Thymus (tissue), 11 donors: ENCODE data around the gene PHOX2B. TPM values are rescaled to one million over a fixed set of nuclear protein-coding genes. Genes with fewer than 3 reads are reported as not detected.
"Not testable (repeated sequence)": the region's sequence is repeated elsewhere in the genome, so short reads cannot be mapped to it uniquely, and the experiment has no call there.

ENCODE experiments used
- DNase-seq, 9 donors: peaks; one replicate each; pipeline ENCODE4 v3.0.0-alpha.2; 2013; ENCODE audit warnings: low spot score in 9 of 9, low read depth in 6 of 9, missing footprints in 1 of 9
- H3K27ac ChIP-seq, 2 donors: one replicate each; pipeline ENCODE4 v1.5.1; 2013; ENCODE audit warnings: control low read depth in 1 of 2, low read depth in 1 of 2, low read length in 1 of 2, mild to moderate bottlenecking in 1 of 2, moderate library complexity in 1 of 2
- H3K27me3 ChIP-seq, 2 donors: one replicate each; pipeline ENCODE4 v1.5.1; 2013; ENCODE audit warnings: low read length in 1 of 2; ENCODE audit not compliant: control insufficient read depth in 2 of 2, insufficient read depth in 1 of 2
- H3K36me3 ChIP-seq, 2 donors: one replicate each; pipeline ENCODE4 v1.5.1; 2013; ENCODE audit warnings: low read length in 1 of 2, mild to moderate bottlenecking in 1 of 2, moderate library complexity in 1 of 2; ENCODE audit not compliant: control insufficient read depth in 2 of 2, insufficient read depth in 2 of 2
- H3K4me1 ChIP-seq, 2 donors: one replicate each; pipeline ENCODE4 v1.5.1; 2013; ENCODE audit warnings: low read length in 2 of 2; ENCODE audit not compliant: control insufficient read depth in 2 of 2, insufficient read depth in 2 of 2
- H3K4me3 ChIP-seq, 2 donors: one replicate each; pipeline ENCODE4 v1.5.1; 2013; ENCODE audit warnings: low read length in 2 of 2, control low read depth in 1 of 2, mild to moderate bottlenecking in 1 of 2
- H3K9me3 ChIP-seq, 2 donors: one replicate each; pipeline ENCODE4 v1.5.1; 2013; ENCODE audit warnings: low read length in 1 of 2, mild to moderate bottlenecking in 1 of 2; ENCODE audit not compliant: control insufficient read depth in 2 of 2, insufficient read depth in 1 of 2
- WGBS: extraction: QIAGEN DNeasy Blood & Tissue Kit; methylation state at CpG from one replicate; pipeline ENCODE4 v1.1.7; 2013; 5-methylcytosine and 5-hydroxymethylcytosine counted together
- polyA plus RNA-seq: library from polyadenylated mRNA; stranded (reverse); fragments of 200-250 nt; gene quantifications from one replicate; pipeline ENCODE4 v1.2.3, GENCODE V29; 2013
- total RNA-seq: library from RNA; stranded (reverse); fragments of 120-200 nt; gene quantifications from one replicate; pipeline ENCODE4 v1.2.4, GENCODE V29; 2013
- donor health status: healthy.

Gene PHOX2B
- total and polyA plus RNA-seq, 2 donors = 0.11 TPM; not detected in 1

DNA sequence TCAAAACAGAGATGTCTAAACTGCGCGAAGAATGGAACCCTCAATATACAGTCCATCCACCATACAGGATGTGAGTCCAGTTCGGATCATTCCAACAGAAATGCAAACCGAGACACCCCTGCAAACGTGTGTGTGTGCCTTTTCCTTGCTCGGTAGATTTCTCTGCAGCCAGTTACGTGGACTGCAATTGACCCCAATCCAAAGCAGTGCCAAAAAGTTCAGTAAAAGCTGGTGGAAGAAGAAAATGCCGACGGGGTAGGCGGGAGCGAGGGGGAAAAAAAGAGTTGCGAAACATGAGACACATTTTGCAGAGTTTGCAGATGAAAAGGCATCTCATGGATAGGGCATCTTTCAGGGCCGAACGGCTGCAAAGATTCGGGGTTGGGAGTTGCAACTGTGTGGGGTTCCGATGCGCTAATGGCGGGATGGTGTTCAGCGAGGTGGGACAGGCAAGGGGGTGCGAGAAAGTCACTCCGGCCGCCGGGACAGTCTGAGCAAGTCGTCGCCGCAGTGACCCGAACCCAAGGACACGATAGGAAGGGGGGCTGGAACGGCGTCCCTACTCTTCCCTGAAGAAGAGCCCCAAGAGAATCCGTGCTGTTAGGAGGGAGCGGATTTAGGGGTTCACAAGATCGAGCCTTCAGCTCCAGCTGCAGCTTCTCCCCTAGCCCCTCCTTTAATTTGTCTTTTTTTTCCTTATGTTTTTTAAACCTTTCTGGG lies 3.8 kb downstream of the PHOX2B start:
- no peak for DNase-seq
- Histone ChIP-seq H3K36me3 (no peaks in the 10 kb centered on the region), H3K9me3 (peaks cover 5% of the 10 kb centered on the region in 2 donors), H3K27ac (no peak overlapping the region), H3K4me3 (no peak overlapping the region), H3K27me3 (peaks cover 55 to 79% of the 10 kb centered on the region in 2 donors), H3K4me1 (no peaks in the 10 kb centered on the region)
- WGBS = 12% methylated on average over 33 of the region's 33 CpGs

DNA sequence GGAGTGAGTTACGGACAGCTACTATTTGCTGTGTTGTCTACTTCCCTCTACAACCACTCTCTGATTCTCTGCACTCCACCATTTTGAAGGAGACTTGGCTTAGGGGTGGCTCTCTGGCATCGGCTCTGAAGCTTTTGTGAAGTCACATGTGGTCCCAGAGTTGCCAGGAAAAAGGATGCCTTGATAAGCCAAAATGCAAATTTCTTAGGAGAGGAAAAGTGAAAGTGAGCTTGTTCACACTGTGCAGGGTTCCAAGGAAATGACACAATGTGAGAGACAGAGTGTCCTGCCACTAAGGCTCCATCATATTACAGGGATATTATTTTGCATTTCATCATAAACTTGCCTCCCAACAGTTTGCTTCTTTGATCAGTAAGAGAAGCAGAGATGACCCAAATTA lies 7.2 kb downstream of the PHOX2B start:
- Histone ChIP-seq H3K36me3 (no peaks in the 10 kb centered on the region), H3K27me3 (peaks cover 22 to 47% of the 10 kb centered on the region in 2 donors), H3K27ac (no peak overlapping the region), H3K4me3 (no peak overlapping the region), H3K4me1 (no peaks in the 10 kb centered on the region), H3K9me3 (peaks cover 5% of the 10 kb centered on the region in 2 donors)
- 73% methylated on average over 2 of the region's 2 CpGs for WGBS
- DNase-seq = no peak

DNA sequence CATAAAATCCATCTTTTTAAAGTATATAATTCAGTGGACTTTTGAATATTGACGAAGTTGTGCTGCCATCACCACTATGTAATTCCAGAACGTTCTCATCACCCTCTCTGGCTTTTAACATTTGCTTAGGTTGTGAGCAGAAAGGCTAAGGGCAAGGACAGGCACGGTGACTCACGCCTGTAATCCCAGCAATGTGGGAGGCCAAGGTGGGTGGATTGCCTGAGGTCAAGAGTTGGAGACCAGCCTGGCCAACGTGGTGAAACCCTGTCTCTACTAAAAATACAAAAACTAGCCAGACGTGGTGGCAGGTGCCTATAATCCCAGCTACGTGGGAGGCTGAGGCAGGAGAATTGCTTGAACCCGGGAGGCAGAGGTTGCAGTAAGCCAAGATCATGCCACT lies 11.0 kb downstream of the PHOX2B start:
- peaks cover 0 to 14% of the 10 kb centered on the region in 2 donors for H3K27me3 ChIP-seq
- not testable (repeated sequence) for H3K4me1 ChIP-seq, DNase-seq, H3K9me3 ChIP-seq, H3K36me3 ChIP-seq, H3K4me3 ChIP-seq, H3K27ac ChIP-seq
- 87% methylated on average over 8 of the region's 8 CpGs for WGBS

DNA sequence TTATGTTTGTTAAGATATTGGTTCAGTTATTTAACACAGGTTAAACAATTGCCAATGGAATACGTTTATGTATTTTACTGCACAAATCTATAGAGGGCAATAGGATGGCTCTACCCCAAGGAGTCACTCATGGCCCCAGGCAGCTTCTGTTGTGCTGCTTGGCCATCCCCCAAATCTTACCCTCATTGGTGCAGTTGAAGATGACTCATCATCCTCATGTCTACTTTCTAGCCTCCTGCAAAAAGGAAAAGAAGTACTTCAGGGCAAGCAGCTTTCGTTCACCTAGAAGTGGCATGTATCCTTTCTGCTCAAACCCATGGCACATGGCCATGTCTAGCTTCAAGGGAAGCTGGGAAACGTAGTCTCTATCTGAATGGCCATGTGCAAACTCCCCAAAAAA lies 14.2 kb downstream of the PHOX2B start:
- Histone ChIP-seq H3K4me3 (no peak overlapping the region), H3K27ac (no peak overlapping the region), H3K36me3 (no peaks in the 10 kb centered on the region), H3K27me3 (peaks cover 0 to 11% of the 10 kb centered on the region in 2 donors), H3K4me1 (no peaks in the 10 kb centered on the region), H3K9me3 (no peaks in the 10 kb centered on the region)
- WGBS = 79% methylated on average over 3 of the region's 3 CpGs
- no peak for DNase-seq

DNA sequence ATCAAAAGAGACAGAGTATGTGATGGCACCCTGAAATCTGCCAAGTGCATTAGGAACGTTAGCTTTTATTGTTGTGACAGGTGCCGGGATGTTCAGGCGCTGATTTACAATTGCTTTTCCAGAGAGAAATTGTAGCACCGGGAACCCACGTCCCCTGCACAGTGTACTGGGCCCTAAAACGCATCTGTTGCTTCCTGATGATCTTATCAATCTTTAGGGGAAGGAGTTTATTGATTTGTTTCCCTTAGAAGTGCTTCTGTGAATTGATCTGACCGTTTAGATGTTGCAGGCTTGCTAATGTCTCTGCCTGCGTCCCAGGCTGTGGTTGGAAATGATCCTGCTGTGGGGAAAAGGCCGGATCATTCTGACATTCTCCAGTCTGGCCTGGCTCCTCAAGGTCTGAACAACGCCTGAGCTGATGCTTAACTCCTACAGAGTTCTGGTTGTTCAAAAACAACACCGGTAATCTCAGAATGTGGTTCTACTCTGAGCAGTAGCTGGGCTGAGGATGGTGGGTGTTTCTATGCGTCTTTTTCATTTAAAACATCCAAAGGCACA lies 16.9 kb downstream of the PHOX2B start:
- Histone ChIP-seq H3K9me3 (no peaks in the 10 kb centered on the region), H3K4me3 (no peak overlapping the region), H3K4me1 (no peaks in the 10 kb centered on the region), H3K36me3 (no peaks in the 10 kb centered on the region), H3K27ac (no peak overlapping the region), H3K27me3 (peaks cover 0 to 9% of the 10 kb centered on the region in 2 donors)
- 33% methylated on average over 12 of the region's 12 CpGs for WGBS
- DNase-seq = no peak

DNA sequence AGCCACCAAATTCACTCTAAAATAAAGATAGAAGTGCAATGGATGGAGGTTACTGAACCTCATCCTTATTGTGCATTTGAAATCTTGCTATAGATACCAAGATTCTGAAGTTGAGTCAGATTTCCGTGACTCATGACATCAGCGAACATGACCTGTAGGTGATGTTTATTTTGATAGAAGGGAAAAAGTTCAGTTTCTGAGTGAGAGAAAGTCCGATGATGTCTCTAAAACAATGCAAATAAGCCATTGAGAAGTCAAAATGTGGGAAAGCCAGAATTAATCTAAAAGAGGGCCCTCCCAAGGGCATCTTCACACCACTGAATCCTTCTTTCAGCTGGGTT lies 20.0 kb downstream of the PHOX2B start:
- H3K4me1 ChIP-seq = no peaks in the 10 kb centered on the region
- no peak for DNase-seq
- 91% methylated on average over 3 of the region's 3 CpGs for WGBS
- no peaks in the 10 kb centered on the region for H3K9me3 ChIP-seq
- no peak overlapping the region for H3K4me3 ChIP-seq
- peaks cover 0 to 6% of the 10 kb centered on the region in 2 donors for H3K27me3 ChIP-seq
- H3K27ac ChIP-seq = no peak overlapping the region
- no peaks in the 10 kb centered on the region for H3K36me3 ChIP-seq

DNA sequence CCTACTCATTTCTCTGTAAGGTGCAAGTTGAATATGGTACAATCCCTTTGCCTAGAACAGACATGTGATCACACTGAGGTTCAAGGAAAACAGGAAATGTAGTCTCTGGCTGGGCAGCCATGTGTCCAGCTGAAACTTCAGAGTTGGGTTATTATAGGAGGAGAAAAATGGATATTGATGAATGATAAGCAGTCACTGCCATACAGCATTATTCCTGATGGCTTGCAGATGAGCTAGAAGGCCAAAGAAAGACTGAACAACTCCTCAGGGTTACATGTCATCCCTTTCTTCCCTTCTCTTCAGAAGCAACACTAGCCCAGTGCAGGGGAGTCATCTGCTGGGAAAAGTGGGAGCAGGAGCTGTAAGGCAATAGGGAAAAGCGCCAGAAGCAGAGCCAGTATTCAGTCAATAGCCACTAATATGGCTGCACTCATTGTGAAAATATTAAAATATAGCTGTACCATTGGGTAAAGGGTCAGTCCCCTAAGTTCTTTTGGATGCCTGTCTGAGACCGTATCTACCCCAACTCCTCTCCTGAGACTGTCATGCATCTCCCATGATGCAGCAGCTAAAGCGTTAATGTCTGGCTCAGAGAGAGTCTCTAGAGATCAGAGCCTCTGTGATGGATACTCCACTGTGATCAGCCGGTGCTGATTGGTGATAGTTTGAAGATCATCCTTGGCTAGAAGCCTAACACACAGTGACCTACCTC lies 20.5 kb downstream of the PHOX2B start:
- H3K4me3 ChIP-seq = no peak overlapping the region
- peaks cover 0 to 6% of the 10 kb centered on the region in 2 donors for H3K27me3 ChIP-seq
- no peak for DNase-seq
- H3K27ac ChIP-seq = no peak overlapping the region
- no peaks in the 10 kb centered on the region for H3K36me3 ChIP-seq
- WGBS = 83% methylated on average over 4 of the region's 4 CpGs
- H3K9me3 ChIP-seq = no peaks in the 10 kb centered on the region
- H3K4me1 ChIP-seq = no peaks in the 10 kb centered on the region

DNA sequence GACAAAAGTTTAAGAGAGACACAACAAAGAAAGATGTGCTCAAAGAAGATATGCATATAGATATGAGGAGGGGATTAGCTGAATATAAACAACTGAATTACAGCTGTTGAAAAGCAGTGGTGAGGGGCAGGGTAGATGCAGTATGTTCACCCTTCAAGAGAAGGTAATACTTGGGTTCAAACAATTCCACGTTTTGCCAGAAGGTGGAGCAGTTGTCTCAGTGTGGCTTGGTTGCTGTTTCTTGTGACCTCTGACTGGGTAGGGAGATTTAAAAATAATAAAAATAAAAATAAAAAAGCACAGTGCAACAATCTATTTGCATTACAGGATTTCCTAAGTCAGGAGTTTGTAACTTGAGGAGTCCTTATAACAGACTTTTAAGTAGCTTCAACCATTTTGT lies 23.3 kb downstream of the PHOX2B start:
- no peak for DNase-seq
- H3K27ac ChIP-seq = no peak overlapping the region
- no peaks in the 10 kb centered on the region for H3K4me1 ChIP-seq
- WGBS = 3% methylated on average over 1 of the region's 1 CpG
- H3K9me3 ChIP-seq = no peaks in the 10 kb centered on the region
- H3K27me3 ChIP-seq = no peaks in the 10 kb centered on the region
- H3K4me3 ChIP-seq = no peak overlapping the region
- no peaks in the 10 kb centered on the region for H3K36me3 ChIP-seq

DNA sequence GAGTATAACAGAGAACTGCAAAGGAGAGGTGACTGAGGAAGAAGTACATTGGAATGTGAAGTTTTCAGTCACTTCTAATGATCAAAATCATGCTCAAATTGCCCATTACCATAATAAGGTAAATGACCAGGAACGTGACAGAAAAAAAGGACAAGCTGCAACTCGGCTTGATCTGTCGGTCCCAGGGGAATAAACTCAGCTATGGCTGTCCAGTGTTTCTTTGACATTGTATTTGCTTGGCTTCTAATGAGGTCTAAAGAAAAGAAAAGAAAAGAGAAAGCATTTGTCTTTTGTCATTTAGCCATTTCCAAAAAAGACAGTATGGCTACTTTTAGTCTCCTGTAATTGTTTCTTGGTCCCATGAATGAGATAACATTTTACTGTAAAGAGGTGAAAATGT lies 25.2 kb downstream of the PHOX2B start:
- no peaks in the 10 kb centered on the region for H3K27me3 ChIP-seq
- H3K4me3 ChIP-seq = no peak overlapping the region
- no peaks in the 10 kb centered on the region for H3K36me3 ChIP-seq
- 83% methylated on average over 3 of the region's 3 CpGs for WGBS
- H3K9me3 ChIP-seq = no peaks in the 10 kb centered on the region
- H3K4me1 ChIP-seq = no peaks in the 10 kb centered on the region
- no peak overlapping the region for H3K27ac ChIP-seq
- DNase-seq = no peak
